Activated naive CD4-positive, alpha-beta T cell treated with anti-CD3 and anti-CD28 coated beads, Interleukin-2, amount 10 ng/mL, durations not matched to agents 7 days and 5 days (primary cell): ENCODE data around the gene PPP3R2.
"Not testable (repeated sequence)": the region's sequence is repeated elsewhere in the genome, so short reads cannot be mapped to it uniquely, and the experiment has no call there.

ENCODE experiments used
- CTCF ChIA-PET: fragments of 350-600 bp; sonication (Branson Sonifier 250); formaldehyde crosslinking; loops from one replicate; lab custom pipeline; 2021; ENCODE audit warnings: antibody characterized with exemption; lab: Charles Lee
- DNase-seq: peaks from one replicate; pipeline ENCODE4 v3.0.0-alpha.2; 2020
- H3K27ac Mint-ChIP-seq: one replicate; pipeline ENCODE4 v1.8.0; 2021; ENCODE audit warnings: mild to moderate bottlenecking, moderate library complexity, mixed read lengths
- H3K27me3 Mint-ChIP-seq: one replicate; pipeline ENCODE4 v1.8.0; 2021; ENCODE audit warnings: mild to moderate bottlenecking, mixed read lengths
- H3K36me3 Mint-ChIP-seq: one replicate; pipeline ENCODE4 v1.8.0; 2021; ENCODE audit warnings: mixed read lengths
- H3K4me1 Mint-ChIP-seq: one replicate; pipeline ENCODE4 v1.8.0; 2021; ENCODE audit warnings: mixed read lengths
- H3K4me3 Mint-ChIP-seq: one replicate; pipeline ENCODE4 v1.8.0; 2021; ENCODE audit warnings: mild to moderate bottlenecking, moderate library complexity, mixed read lengths
- H3K9me3 Mint-ChIP-seq: one replicate; pipeline ENCODE4 v1.8.0; 2021; ENCODE audit warnings: mixed read lengths

PPP3R2 gene

DNA sequence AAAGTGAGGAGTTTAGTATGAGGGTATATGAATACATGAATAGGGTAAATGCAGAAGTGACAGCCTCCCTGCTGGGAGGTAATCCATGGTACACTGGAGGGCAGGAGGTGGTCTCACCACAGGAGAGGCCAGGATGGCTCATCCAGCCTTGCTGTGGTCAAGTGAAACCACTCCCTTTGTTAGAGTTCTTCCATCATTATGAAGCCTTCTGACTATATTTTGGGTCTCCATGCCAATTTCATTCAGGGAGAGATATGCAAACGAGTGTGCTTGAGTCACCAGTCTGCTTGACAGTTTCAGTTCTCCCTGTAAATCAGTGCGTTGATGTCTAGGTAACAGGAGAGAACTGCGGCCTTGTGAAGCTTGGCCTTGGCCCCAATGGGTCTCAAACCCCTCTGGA is 16.4 kb downstream of the PPP3R2 start:
- CTCF ChIA-PET = no interaction called here
- Mint-ChIP-seq H3K27me3 (no peaks in the 10 kb centered on the region), H3K9me3 (no peaks in the 10 kb centered on the region), H3K36me3 (no peaks in the 10 kb centered on the region), H3K4me3 (no peak overlapping the region), H3K27ac (no peak overlapping the region), H3K4me1 (peaks cover 15% of the 10 kb centered on the region)
- no peak for DNase-seq

DNA sequence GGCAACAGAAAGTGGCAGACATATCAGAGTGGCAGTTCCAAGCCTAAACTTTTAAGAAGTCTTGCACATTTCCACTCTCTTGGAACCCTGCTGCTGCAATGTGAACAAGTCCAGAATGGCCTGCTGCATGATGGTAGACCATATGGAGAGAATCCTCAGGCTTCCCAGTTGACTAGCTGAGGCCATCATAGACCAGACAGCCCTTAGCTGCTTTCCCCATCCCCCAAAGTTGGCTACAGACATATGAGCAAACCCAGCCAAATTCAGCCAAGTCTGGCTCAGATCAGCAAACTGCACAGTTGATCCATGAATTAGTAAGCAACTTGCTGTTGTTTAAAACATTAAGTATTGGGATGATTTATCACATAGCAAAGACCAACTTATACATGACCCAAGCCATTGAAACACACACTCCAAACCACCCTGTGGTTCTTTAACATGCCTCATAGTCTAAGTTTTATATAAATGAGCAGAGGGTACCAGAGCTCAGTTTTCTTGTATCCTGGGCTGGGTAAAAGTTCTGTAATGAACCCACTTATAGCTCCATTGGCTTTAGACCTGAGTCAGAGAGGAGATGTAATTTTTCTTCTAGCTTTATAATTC is 19.9 kb downstream of the PPP3R2 start:
- peaks cover 51% of the 10 kb centered on the region for H3K4me1 Mint-ChIP-seq
- CTCF ChIA-PET = no interaction called here
- H3K9me3 Mint-ChIP-seq = no peaks in the 10 kb centered on the region
- no peak for DNase-seq
- no peak overlapping the region for H3K4me3 Mint-ChIP-seq
- no peaks in the 10 kb centered on the region for H3K27me3 Mint-ChIP-seq
- H3K27ac Mint-ChIP-seq = no peak overlapping the region
- H3K36me3 Mint-ChIP-seq = peaks cover 7% of the 10 kb centered on the region

DNA sequence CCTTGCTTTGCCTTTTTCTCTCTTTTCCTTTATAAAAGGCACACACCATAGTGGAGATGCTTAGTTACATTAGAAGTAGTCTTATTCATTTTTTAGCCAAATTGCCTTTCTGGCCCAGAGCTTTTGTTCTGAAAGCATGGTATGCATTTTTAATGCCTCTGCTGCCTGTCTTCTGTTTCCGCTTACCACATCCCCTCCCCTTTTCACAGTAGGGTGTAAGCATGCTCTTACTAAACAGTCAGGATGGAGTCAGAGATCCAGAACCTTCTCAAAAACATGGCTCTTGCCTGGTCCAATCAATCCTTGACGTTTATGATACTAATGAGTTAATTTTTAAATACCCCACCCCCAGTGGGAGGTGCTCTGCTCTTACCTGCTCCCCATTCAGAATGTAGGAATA is 22.5 kb downstream of the PPP3R2 start:
- H3K27ac Mint-ChIP-seq = peak overlapping the region; percentile 64

DNA sequence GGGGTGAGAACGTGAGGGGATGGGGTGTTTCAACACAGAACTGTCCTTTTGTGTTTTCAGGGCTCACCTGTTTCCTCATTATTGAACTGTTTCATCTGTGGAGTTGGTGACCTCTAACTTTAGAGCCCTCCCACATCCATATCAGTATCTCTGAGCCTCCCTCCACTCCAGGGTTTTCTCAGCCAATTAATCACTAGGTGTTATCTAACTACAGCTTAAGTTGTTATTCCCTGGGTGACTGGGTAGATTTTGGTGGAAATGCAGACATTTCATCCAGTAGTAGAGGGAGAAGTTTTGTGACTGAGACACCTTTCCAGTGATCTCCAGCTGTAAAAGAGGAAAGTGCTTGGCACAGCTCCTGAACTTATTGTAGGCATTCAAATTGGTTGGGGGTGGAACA is 23.7 kb downstream of the PPP3R2 start:
- H3K4me1 Mint-ChIP-seq = peaks cover 73% of the 10 kb centered on the region
- H3K9me3 Mint-ChIP-seq = no peaks in the 10 kb centered on the region
- DNase-seq = no peak
- H3K4me3 Mint-ChIP-seq = no peak overlapping the region
- CTCF ChIA-PET = no interaction called here
- peak overlapping the region; percentile 92 for H3K27ac Mint-ChIP-seq
- no peaks in the 10 kb centered on the region for H3K27me3 Mint-ChIP-seq
- H3K36me3 Mint-ChIP-seq = peaks cover 18% of the 10 kb centered on the region

More for the DNA sequence above, 22.5 kb downstream of the PPP3R2 start:
- no peaks in the 10 kb centered on the region for H3K9me3 Mint-ChIP-seq
- peaks cover 70% of the 10 kb centered on the region for H3K4me1 Mint-ChIP-seq
- CTCF ChIA-PET = no interaction called here
- peaks cover 15% of the 10 kb centered on the region for H3K36me3 Mint-ChIP-seq
- H3K27me3 Mint-ChIP-seq = no peaks in the 10 kb centered on the region
- H3K4me3 Mint-ChIP-seq = no peak overlapping the region
- DNase-seq = no peak

DNA sequence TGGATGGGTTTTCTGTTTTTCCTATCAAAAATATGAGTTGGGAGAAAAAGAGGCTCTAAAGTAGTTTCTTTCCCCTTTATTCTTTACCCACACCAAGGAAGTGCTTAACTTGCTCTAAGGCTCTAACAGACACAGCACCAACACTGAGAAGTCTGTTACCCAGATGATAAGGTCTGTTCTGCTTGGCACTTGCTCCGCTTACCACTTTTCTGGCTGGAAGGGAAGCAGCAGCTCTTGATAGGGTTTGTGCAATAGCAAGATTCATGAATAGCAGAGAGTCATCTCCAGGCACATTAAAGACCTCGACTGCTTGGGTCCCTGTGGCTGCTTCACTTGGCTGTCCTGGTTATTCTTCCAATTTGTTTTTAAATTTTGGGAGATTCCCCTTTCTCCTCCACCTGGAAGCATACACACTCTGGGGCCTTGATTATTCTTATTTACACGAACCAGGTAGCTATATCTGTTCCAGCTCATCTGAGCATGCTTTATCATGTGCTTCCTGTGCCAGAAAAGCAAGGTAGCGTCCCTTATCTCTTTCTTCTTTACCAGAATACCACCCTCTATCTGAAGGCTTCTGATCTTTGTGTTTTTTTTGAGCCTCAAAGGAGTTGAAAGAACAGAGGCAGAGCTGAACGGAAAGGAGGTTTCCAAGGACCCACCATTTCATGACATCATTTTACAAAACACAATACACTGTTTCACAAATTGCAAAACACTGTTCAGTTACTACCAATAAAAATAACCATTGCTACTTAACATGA is 24.8 kb downstream of the PPP3R2 start:
- Mint-ChIP-seq H3K4me1 (peaks cover 73% of the 10 kb centered on the region), H3K9me3 (no peaks in the 10 kb centered on the region), H3K27ac (peak overlapping the region; percentile 92), H3K36me3 (peaks cover 26% of the 10 kb centered on the region), H3K4me3 (no peak overlapping the region), H3K27me3 (no peaks in the 10 kb centered on the region)
- DNase-seq = peak; percentile 31
- CTCF ChIA-PET = no interaction called here

DNA sequence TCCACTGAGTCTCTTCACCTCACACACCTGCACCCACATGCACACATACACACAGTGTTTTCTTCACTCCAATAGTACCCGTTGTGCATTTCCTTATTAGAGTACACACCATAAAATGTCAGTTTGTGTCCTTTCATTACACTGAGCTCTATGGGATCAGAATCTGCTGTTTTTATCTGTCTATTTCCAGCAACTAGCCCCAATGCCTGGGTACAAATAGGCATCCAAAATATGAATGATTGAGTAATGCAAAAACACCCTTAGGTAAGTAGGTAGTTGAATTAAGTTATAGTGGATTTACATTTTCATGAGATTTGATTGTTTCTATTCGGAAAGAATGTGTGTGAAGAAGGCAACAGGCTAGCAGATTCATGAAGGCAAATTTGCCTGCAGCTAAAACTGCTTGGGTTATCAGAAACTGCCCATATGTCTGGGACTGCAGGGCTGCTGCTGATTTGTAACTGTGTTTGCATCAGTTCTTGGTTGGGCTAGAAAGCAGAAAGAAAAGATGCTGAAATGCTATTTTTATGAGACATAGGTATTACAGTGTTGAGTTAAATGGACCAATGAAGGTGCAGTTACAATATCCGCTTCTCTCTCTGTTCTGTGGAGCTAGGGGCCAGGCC is 26.9 kb downstream of the PPP3R2 start:
- Mint-ChIP-seq H3K27ac (no peak overlapping the region), H3K4me1 (peaks cover 52% of the 10 kb centered on the region), H3K4me3 (no peak overlapping the region), H3K27me3 (no peaks in the 10 kb centered on the region), H3K36me3 (peaks cover 38% of the 10 kb centered on the region), H3K9me3 (no peaks in the 10 kb centered on the region)
- CTCF ChIA-PET = interaction anchor here (0.5 to 1.9 kb wide), 10 partner anchors 8 to 179 kb away, joined by 3 to 6 read pairs (median 4); partner anchors contain the start of gene RNF20
- DNase-seq = no peak

DNA sequence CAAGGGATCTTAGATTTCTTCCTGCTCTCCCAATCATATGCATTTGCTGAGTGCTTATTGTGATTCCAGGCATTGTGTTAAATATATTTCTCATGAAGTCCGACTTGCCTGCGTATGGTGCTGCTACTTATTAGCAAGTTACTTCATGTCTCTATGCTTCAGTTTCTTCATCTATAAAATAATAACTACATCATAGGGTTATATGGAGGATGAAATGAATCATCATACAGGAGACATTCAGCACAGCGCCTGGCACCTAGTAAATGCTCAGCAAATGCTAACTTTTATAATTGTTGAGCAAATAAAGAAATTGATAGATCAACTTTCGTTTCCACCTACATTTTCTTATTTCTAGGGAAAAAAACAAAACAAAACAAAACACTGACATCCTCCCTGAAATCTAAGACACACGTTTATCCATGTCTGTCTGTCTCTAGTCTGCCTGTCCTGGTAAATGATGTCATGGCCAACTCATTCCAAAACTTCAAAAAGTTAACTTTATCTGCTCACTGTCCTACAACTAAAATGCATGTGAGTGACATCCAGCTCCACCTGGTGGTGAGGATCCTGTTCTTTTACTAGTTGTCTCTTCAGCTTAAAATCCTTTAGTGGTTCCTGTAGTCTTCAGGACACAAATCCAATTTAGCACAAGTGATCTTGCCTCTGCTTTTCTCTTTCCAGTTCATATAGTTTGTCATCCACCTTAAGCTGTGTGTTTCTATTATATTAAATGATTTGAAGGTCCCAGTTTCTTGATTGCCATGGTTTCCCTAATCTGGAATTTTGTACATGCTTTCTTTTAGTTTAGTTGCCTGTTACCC is 27.7 kb downstream of the PPP3R2 start:
- H3K4me3 Mint-ChIP-seq = no peak overlapping the region
- peak; percentile 61 for DNase-seq
- H3K27me3 Mint-ChIP-seq = no peaks in the 10 kb centered on the region
- CTCF ChIA-PET = interaction anchor here (0.5 to 1.9 kb wide), 10 partner anchors 9 to 178 kb away, joined by 3 to 6 read pairs (median 4); partner anchors contain the start of gene RNF20
- H3K27ac Mint-ChIP-seq = no peak overlapping the region
- H3K36me3 Mint-ChIP-seq = peaks cover 41% of the 10 kb centered on the region
- no peaks in the 10 kb centered on the region for H3K9me3 Mint-ChIP-seq
- peaks cover 46% of the 10 kb centered on the region for H3K4me1 Mint-ChIP-seq

DNA sequence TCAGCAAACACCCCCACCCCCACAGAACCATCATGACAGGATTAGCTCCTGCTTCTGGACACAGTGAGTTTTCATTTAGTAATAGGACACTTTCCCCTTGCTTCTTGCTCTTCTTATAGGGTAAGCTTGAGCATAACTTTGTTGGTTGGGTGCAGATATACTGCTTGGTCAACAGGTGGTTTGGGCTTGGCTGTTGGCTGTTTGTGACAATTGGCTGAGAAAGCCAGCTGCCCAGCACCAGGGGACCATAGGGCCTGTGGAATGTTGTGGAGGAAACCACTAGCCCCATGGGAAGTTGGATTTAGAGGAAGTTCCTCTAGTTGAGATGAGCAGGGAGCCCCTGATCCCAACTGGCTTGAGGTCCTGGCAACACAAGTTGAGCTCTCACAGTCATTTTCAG is 30.5 kb downstream of the PPP3R2 start:
- Mint-ChIP-seq H3K9me3 (no peaks in the 10 kb centered on the region), H3K36me3 (peaks cover 65% of the 10 kb centered on the region), H3K4me1 (peaks cover 26% of the 10 kb centered on the region), H3K27me3 (no peaks in the 10 kb centered on the region), H3K27ac (no peak overlapping the region), H3K4me3 (no peak overlapping the region)
- CTCF ChIA-PET = no interaction called here
- no peak for DNase-seq

DNA sequence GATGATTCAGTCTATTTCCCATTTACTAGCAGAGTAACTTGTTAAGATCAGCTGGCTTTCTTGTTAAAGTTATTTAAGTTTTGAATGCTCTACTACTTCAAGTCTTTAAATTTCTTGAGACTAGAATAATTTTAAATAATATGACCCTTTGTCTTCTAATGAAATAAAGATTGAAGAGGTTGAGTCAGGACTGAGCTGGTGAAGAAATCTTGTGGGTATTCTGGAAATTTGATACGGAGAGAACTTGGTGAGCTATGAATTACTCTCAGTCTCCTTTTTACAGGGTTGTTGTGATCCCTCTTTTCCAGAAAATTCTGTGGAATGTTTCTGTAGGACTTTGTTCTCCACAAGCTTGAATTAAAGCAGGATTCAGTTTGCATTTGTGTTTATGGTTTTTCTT is 31.8 kb downstream of the PPP3R2 start:
- Mint-ChIP-seq H3K4me1 (peaks cover 16% of the 10 kb centered on the region), H3K9me3 (no peaks in the 10 kb centered on the region), H3K27ac (no peak overlapping the region), H3K27me3 (no peaks in the 10 kb centered on the region), H3K36me3 (peaks cover 69% of the 10 kb centered on the region), H3K4me3 (no peak overlapping the region)
- CTCF ChIA-PET = no interaction called here
- DNase-seq = no peak

DNA sequence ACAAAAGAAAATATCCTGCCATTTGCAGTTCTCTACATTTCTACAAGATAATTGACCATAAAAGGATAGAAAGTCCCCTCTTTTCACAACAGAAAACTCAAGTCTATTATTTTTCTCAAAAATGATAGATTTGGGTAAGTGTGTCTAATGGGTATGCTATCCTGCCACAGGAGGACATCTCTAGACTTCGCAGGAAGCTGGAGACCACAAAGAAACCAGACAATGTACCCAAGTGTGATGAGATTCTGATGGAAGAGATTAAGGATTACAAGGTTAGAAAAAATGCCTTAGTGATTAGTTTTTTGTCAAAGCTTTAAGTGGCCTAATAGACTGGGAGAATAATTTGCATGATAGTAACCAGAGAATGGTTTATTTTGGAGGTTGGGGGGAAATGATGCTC is 33.0 kb downstream of the PPP3R2 start:
- H3K4me3 Mint-ChIP-seq = no peak overlapping the region
- H3K4me1 Mint-ChIP-seq = peaks cover 10% of the 10 kb centered on the region
- no peaks in the 10 kb centered on the region for H3K27me3 Mint-ChIP-seq
- H3K27ac Mint-ChIP-seq = no peak overlapping the region
- no peak for DNase-seq
- CTCF ChIA-PET = no interaction called here
- H3K36me3 Mint-ChIP-seq = peaks cover 79% of the 10 kb centered on the region
- no peaks in the 10 kb centered on the region for H3K9me3 Mint-ChIP-seq

DNA sequence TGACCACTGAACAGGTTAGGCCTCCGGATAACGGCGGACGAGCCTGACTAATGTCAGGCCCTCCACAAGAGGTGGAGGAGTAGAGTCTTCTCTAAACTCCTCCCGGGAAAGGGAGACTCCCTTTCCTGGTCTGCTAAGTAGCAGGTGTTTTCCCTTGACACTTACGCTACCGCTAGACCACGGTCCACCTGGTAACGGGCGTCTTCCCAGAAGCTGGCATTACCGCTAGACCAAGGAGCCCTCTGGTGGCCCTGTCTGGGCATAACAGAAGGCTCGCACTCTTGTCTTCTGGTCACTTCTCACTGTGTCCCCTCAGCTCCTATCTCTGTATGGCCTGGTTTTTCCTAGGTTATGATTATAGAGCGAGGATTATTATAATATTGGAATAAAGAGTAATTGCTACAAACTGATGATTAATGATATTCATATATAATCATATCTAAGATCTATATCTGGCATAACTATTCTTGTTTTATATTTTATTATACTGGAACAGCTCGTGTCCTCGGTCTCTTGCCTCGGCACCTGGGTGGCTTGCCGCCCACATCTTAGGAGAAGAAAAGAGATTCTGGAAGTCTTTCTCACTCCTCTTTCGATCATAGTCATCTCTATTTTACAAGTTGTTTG is 45.2 kb downstream of the PPP3R2 start:
- H3K27ac Mint-ChIP-seq, CTCF ChIA-PET, H3K4me3 Mint-ChIP-seq, H3K9me3 Mint-ChIP-seq, H3K27me3 Mint-ChIP-seq, H3K4me1 Mint-ChIP-seq, DNase-seq: not testable (repeated sequence)
- peaks cover 73% of the 10 kb centered on the region for H3K36me3 Mint-ChIP-seq

DNA sequence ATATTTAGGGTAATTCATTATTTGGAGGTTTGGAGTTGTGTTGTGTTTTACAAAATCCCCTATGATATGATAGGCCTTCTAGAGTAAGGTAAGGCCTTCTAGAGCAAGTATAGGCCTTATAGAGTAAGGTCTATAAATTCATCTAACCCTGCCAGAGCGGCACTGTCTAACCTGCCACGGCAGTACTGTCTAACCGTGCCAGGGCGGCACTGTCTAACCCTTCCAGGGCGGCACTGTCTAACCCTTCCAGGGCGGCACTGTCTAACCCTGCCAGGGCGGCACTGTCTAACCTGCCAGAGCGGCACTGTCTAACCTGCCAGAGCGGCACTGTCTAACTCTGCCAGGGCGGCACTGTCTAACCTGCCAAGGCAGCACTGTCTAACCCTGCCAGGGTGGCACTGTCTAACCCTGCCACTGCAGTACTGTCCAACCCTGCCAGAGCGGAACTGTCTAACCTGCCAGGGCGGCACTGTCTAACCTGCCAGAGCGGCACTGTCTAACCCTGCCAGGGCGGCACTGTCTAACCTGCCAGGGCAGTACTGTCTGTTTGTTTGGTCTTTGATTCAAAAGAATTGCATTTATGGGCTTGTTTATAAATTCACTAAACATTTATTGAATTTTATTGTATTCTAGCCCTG is 51.6 kb downstream of the PPP3R2 start:
- peaks cover 34% of the 10 kb centered on the region for H3K36me3 Mint-ChIP-seq
- H3K27me3 Mint-ChIP-seq = no peaks in the 10 kb centered on the region
- no peak overlapping the region for H3K27ac Mint-ChIP-seq
- H3K9me3 Mint-ChIP-seq = no peaks in the 10 kb centered on the region
- DNase-seq = no peak
- H3K4me3 Mint-ChIP-seq = no peak overlapping the region
- no peaks in the 10 kb centered on the region for H3K4me1 Mint-ChIP-seq
- CTCF ChIA-PET = no interaction called here
